ENCODE measurements around the gene FAM180A.

Gene FAM180A

GRCh38 chr7:135748770-135749169 lies at the start of gene FAM180A:
TSS of gene FAM180A (minus strand) at chr7:135748813. CDS start at chr7:135748580, 233 bp downstream.
- H3K9me3 ChIP-seq (ENCODE audit: control insufficient read depth, insufficient read depth, low read depth, low read length), result no peaks in the 10 kb centered on the region
- H3K4me1 ChIP-seq (ENCODE audit: control insufficient read depth, insufficient read depth, low read length), result peaks cover 7% of the 10 kb centered on the region
- no peak within 1 kb of the TSS for H3K27ac ChIP-seq (ENCODE audit: low read depth, low read length)
- H3K9ac ChIP-seq (ENCODE audit: low read length), result no peak within 1 kb of the TSS
- H3K36me3 ChIP-seq (ENCODE audit: control insufficient read depth, insufficient read depth, low read length), result no peaks in the 10 kb centered on the region
- H3K4me3 ChIP-seq (ENCODE audit: low read depth, low read length), result no peak within 1 kb of the TSS
- H3K27me3 ChIP-seq (ENCODE audit: control insufficient read depth, insufficient read depth, low read length), result peaks cover 2% of the 10 kb centered on the region; the same call in 1 of the 2 replicates

GRCh38 chr7:135798095-135798494 lies 49.5 kb upstream of the FAM180A start:
- H3K4me1 ChIP-seq (ENCODE audit: control insufficient read depth, insufficient read depth, low read length), result peaks cover 6% of the 10 kb centered on the region; the same call in 1 of the 2 replicates
- H3K9ac ChIP-seq (ENCODE audit: low read length), result no peak overlapping the region
- 0 out of 2 replicates have a peak, but pooled peaks cover 3% of the 10 kb centered on the region for H3K27me3 ChIP-seq (ENCODE audit: control insufficient read depth, insufficient read depth, low read length)
- no peak overlapping the region for H3K27ac ChIP-seq (ENCODE audit: low read depth, low read length)
- peaks cover 7% of the 10 kb centered on the region; the same call in 1 of the 2 replicates for H3K9me3 ChIP-seq (ENCODE audit: control insufficient read depth, insufficient read depth, low read depth, low read length)
- no peak overlapping the region for H3K4me3 ChIP-seq (ENCODE audit: low read depth, low read length)
- no peaks in the 10 kb centered on the region for H3K36me3 ChIP-seq (ENCODE audit: control insufficient read depth, insufficient read depth, low read length)

GRCh38 chr7:135795846-135796570 lies 47.4 kb upstream of the FAM180A start:
- H3K36me3 ChIP-seq (ENCODE audit: control insufficient read depth, insufficient read depth, low read length), result no peaks in the 10 kb centered on the region
- peaks cover 6% of the 10 kb centered on the region; the same call in 1 of the 2 replicates for H3K4me1 ChIP-seq (ENCODE audit: control insufficient read depth, insufficient read depth, low read length)
- 0 out of 2 replicates have a peak, but pooled peaks cover 3% of the 10 kb centered on the region for H3K27me3 ChIP-seq (ENCODE audit: control insufficient read depth, insufficient read depth, low read length)
- peaks cover 7% of the 10 kb centered on the region; the same call in 1 of the 2 replicates for H3K9me3 ChIP-seq (ENCODE audit: control insufficient read depth, insufficient read depth, low read depth, low read length)
- no peak overlapping the region for H3K27ac ChIP-seq (ENCODE audit: low read depth, low read length)
- H3K9ac ChIP-seq (ENCODE audit: low read length), result no peak overlapping the region
- no peak overlapping the region for H3K4me3 ChIP-seq (ENCODE audit: low read depth, low read length)

GRCh38 chr7:135793841-135794240 lies 45.2 kb upstream of the FAM180A start:
- Histone ChIP-seq H3K36me3 (ENCODE audit: control insufficient read depth, insufficient read depth, low read length) (no peaks in the 10 kb centered on the region), H3K27ac (ENCODE audit: low read depth, low read length) (no peak overlapping the region), H3K4me1 (ENCODE audit: control insufficient read depth, insufficient read depth, low read length) (no peaks in the 10 kb centered on the region), H3K27me3 (ENCODE audit: control insufficient read depth, insufficient read depth, low read length) (no peaks in the 10 kb centered on the region), H3K9me3 (ENCODE audit: control insufficient read depth, insufficient read depth, low read depth, low read length) (peaks cover 7% of the 10 kb centered on the region; the same call in 1 of the 2 replicates), H3K9ac (ENCODE audit: low read length) (no peak overlapping the region), H3K4me3 (ENCODE audit: low read depth, low read length) (no peak overlapping the region)

DNA sequence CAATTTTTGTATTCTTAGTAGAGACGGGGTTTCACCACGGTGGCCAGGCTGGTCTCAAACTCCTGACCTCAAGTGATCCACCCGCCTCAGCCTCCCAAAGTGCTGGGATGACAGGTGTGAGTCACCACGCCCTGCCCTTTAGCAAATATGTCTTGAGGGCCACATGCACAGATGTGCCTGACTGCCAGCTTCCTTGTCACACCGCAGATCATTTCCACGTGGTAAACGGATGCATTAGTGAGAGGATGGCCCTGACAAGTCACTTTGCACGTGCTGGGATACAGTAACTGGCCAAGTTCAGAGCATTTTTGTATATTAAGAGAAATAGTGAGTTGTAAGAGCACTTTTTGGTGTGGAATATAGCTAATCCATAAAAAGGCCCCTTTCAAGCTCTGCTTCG lies 44.3 kb upstream of the FAM180A start:
- peaks cover 7% of the 10 kb centered on the region; the same call in 1 of the 2 replicates for H3K9me3 ChIP-seq (ENCODE audit: control insufficient read depth, insufficient read depth, low read depth, low read length)
- no peaks in the 10 kb centered on the region for H3K27me3 ChIP-seq (ENCODE audit: control insufficient read depth, insufficient read depth, low read length)
- no peak overlapping the region for H3K9ac ChIP-seq (ENCODE audit: low read length)
- H3K36me3 ChIP-seq (ENCODE audit: control insufficient read depth, insufficient read depth, low read length), result no peaks in the 10 kb centered on the region
- H3K27ac ChIP-seq (ENCODE audit: low read depth, low read length), result no peak overlapping the region
- no peaks in the 10 kb centered on the region for H3K4me1 ChIP-seq (ENCODE audit: control insufficient read depth, insufficient read depth, low read length)
- no peak overlapping the region for H3K4me3 ChIP-seq (ENCODE audit: low read depth, low read length)

GRCh38 chr7:135792363-135792668 lies 43.7 kb upstream of the FAM180A start:
- H3K27me3 ChIP-seq (ENCODE audit: control insufficient read depth, insufficient read depth, low read length), result no peaks in the 10 kb centered on the region
- H3K4me1 ChIP-seq (ENCODE audit: control insufficient read depth, insufficient read depth, low read length), result no peaks in the 10 kb centered on the region
- no peak overlapping the region for H3K9ac ChIP-seq (ENCODE audit: low read length)
- no peak overlapping the region for H3K4me3 ChIP-seq (ENCODE audit: low read depth, low read length)
- H3K36me3 ChIP-seq (ENCODE audit: control insufficient read depth, insufficient read depth, low read length), result no peaks in the 10 kb centered on the region
- no peak overlapping the region for H3K27ac ChIP-seq (ENCODE audit: low read depth, low read length)
- H3K9me3 ChIP-seq (ENCODE audit: control insufficient read depth, insufficient read depth, low read depth, low read length), result peaks cover 7% of the 10 kb centered on the region; the same call in 1 of the 2 replicates

DNA sequence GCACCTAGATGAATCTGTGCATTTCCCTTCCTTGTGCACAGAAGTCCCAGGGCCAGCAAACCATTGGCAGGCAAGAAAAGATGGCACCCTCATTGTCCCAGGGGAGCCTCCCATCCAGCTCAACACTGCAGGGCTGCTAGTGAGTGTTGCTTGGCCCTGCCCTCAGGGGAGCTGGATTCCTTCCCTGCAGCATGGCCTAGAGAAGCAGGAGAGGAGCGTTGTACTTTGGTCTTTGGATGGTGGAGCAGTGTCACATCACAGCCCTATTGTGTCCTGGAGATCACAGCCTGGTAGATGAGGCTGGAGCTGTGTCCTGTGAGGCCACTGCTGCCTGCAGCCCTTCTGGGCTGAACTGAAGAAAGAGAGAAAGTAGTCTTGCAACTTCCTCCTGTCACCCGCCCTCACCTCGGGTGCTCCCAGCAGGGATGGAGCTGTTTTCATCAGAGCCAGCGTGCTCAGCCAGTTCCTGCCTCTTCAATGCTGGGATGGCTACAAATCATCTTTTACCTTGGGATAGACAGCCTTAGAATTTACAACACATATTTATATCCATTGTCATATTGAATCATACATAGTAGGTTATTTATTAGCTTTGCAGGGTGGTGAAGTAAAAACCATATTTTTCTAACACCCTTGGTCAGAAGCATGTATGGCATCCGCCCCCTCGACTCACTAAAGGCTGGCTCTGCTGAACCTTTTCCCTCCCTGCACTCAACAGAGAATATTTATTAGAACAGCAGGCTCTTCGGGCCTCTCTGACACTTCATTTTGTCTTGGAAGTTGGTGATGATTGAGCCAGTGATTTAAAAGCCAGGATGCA lies 43.1 kb upstream of the FAM180A start:
- H3K36me3 ChIP-seq (ENCODE audit: control insufficient read depth, insufficient read depth, low read length), result no peaks in the 10 kb centered on the region
- H3K4me1 ChIP-seq (ENCODE audit: control insufficient read depth, insufficient read depth, low read length), result no peaks in the 10 kb centered on the region
- H3K9me3 ChIP-seq (ENCODE audit: control insufficient read depth, insufficient read depth, low read depth, low read length), result peaks cover 7% of the 10 kb centered on the region; the same call in 1 of the 2 replicates
- H3K4me3 ChIP-seq (ENCODE audit: low read depth, low read length), result no peak overlapping the region
- no peak overlapping the region for H3K27ac ChIP-seq (ENCODE audit: low read depth, low read length)
- H3K27me3 ChIP-seq (ENCODE audit: control insufficient read depth, insufficient read depth, low read length), result no peaks in the 10 kb centered on the region
- no peak overlapping the region for H3K9ac ChIP-seq (ENCODE audit: low read length)

- no peaks in the 10 kb centered on the region for H3K4me1 ChIP-seq (ENCODE audit: control insufficient read depth, insufficient read depth, low read length)
- H3K27ac ChIP-seq (ENCODE audit: low read depth, low read length), result no peak overlapping the region
- H3K9me3 ChIP-seq (ENCODE audit: control insufficient read depth, insufficient read depth, low read depth, low read length), result peaks cover 7% of the 10 kb centered on the region; the same call in 1 of the 2 replicates
- H3K9ac ChIP-seq (ENCODE audit: low read length), result no peak overlapping the region
- H3K36me3 ChIP-seq (ENCODE audit: control insufficient read depth, insufficient read depth, low read length), result no peaks in the 10 kb centered on the region
- no peak overlapping the region for H3K4me3 ChIP-seq (ENCODE audit: low read depth, low read length)
- no peaks in the 10 kb centered on the region for H3K27me3 ChIP-seq (ENCODE audit: control insufficient read depth, insufficient read depth, low read length)
These were observed 41.9 kb upstream of the FAM180A start for GRCh38 chr7:135790371-135790977.

GRCh38 chr7:135789956-135790355 lies 41.3 kb upstream of the FAM180A start:
- H3K4me1 ChIP-seq (ENCODE audit: control insufficient read depth, insufficient read depth, low read length), result no peaks in the 10 kb centered on the region
- H3K9me3 ChIP-seq (ENCODE audit: control insufficient read depth, insufficient read depth, low read depth, low read length), result peaks cover 7% of the 10 kb centered on the region; the same call in 1 of the 2 replicates
- no peak overlapping the region for H3K4me3 ChIP-seq (ENCODE audit: low read depth, low read length)
- H3K9ac ChIP-seq (ENCODE audit: low read length), result no peak overlapping the region
- H3K36me3 ChIP-seq (ENCODE audit: control insufficient read depth, insufficient read depth, low read length), result no peaks in the 10 kb centered on the region
- no peak overlapping the region for H3K27ac ChIP-seq (ENCODE audit: low read depth, low read length)
- H3K27me3 ChIP-seq (ENCODE audit: control insufficient read depth, insufficient read depth, low read length), result peaks cover 3% of the 10 kb centered on the region; the same call in 1 of the 2 replicates

GRCh38 chr7:135789431-135789830 lies 40.8 kb upstream of the FAM180A start:
- Histone ChIP-seq H3K9me3 (ENCODE audit: control insufficient read depth, insufficient read depth, low read depth, low read length) (peaks cover 7% of the 10 kb centered on the region; the same call in 1 of the 2 replicates), H3K9ac (ENCODE audit: low read length) (no peak overlapping the region), H3K27me3 (ENCODE audit: control insufficient read depth, insufficient read depth, low read length) (peaks cover 3% of the 10 kb centered on the region; the same call in 1 of the 2 replicates), H3K4me3 (ENCODE audit: low read depth, low read length) (no peak overlapping the region), H3K36me3 (ENCODE audit: control insufficient read depth, insufficient read depth, low read length) (no peaks in the 10 kb centered on the region), H3K27ac (ENCODE audit: low read depth, low read length) (no peak overlapping the region), H3K4me1 (ENCODE audit: control insufficient read depth, insufficient read depth, low read length) (no peaks in the 10 kb centered on the region)

Measured in HUES6 (cell line).